GM12878 (cell line): ENCODE results near the gene RFXANK. TPM values are rescaled to one million over a fixed set of nuclear protein-coding genes. Genes with fewer than 3 reads are reported as not detected.
A peak's percentile ranks its signal among the peaks of the same experiment; 100 is the strongest.

Source experiments
- ATAC-seq: fragments of 200-7000 bp; cut with Tn5 transposase; 3 replicates; pipeline ENCODE4 v1.9.1; 2020; ENCODE audit warnings: mild to moderate bottlenecking, moderate library complexity
- BruUV-seq: library from RNA; stranded (reverse); fragments of 400-500 nt; replicated peaks from 2 replicates; lab custom pipeline; 2021; lab: Mats Ljungman, UMichigan
- CTCF ChIA-PET: fragments of 300-600 bp; sonication (Branson Sonifier 250); formaldehyde crosslinking; extraction: SDS; loops from one replicate; lab custom pipeline; 2021; ENCODE audit warnings: inconsistent platforms; lab: Yijun Ruan, JAX
- POLR2A ChIA-PET: fragments of 350-600 bp; formaldehyde crosslinking; extraction: SDS; loops from one replicate; lab custom pipeline; 2021; ENCODE audit warnings: inconsistent platforms; lab: Charles Lee
- RAD21 ChIA-PET: fragments of 300-600 bp; sonication (Branson Sonifier 250); formaldehyde crosslinking; loops from one replicate; lab custom pipeline; 2023; ENCODE audit warnings: antibody characterized with exemption; ENCODE audit not compliant: unreplicated experiment; lab: Charles Lee
- SMC1A ChIA-PET: fragments of 300-600 bp; sonication (Branson Sonifier 250); formaldehyde crosslinking; loops from one replicate; lab custom pipeline; 2023; ENCODE audit not compliant: unreplicated experiment, uncharacterized antibody; lab: Charles Lee
- DNase-seq: peaks from one replicate; pipeline ENCODE4 v3.0.0-alpha.2; 2011; ENCODE audit warnings: low read depth, low spot score
- FAIRE-seq: peaks from 3 replicates; lab custom pipeline; 2011; peaks lifted over from hg19 to GRCh38; lab: Jason Lieb, UNC
- H2AFZ ChIP-seq: 2 replicates; pipeline ENCODE4 v1.6.0; 2011; ENCODE audit warnings: low read depth, low read length, control low read depth; ENCODE audit not compliant: control insufficient read depth
- H3K27ac ChIP-seq: 2 replicates; pipeline ENCODE4 v1.5.1; 2011; ENCODE audit warnings: control low read depth; ENCODE audit not compliant: control insufficient read depth, insufficient read depth
- H3K27me3 ChIP-seq, 2 experiments: replicated peaks in 1 of 2; 2 replicates each; pipeline versions ENCODE4 v1.6.0 to v1.6.1; 2011; ENCODE audit warnings: low read length in 1 of 2; ENCODE audit not compliant: control insufficient read depth in 2 of 2, insufficient read depth in 2 of 2
- H3K36me3 ChIP-seq, 2 experiments: 2 replicates each; pipeline ENCODE4 v1.5.1; 2011; ENCODE audit warnings: low read length in 1 of 2; ENCODE audit not compliant: control insufficient read depth in 2 of 2, insufficient read depth in 2 of 2
- H3K4me1 ChIP-seq: 2 replicates; pipeline ENCODE4 v1.6.1; 2011; ENCODE audit warnings: mild to moderate bottlenecking, low read length, moderate library complexity, mixed read lengths; ENCODE audit not compliant: control insufficient read depth, insufficient read depth
- H3K4me2 ChIP-seq: 2 replicates; pipeline ENCODE4 v1.6.0; 2011; ENCODE audit warnings: control low read depth; ENCODE audit not compliant: control insufficient read depth, insufficient read depth
- H3K4me3 ChIP-seq: fragments of 200-600 bp; sonication (generic); 2 replicates; pipeline ENCODE4 v1.5.1; 2016
- H3K79me2 ChIP-seq: 2 replicates; pipeline ENCODE4 v1.6.0; 2011; ENCODE audit warnings: low read length; ENCODE audit not compliant: control insufficient read depth, insufficient read depth
- H3K9ac ChIP-seq: 2 replicates; pipeline ENCODE4 v1.8.0; 2011; ENCODE audit warnings: low read length, control low read depth, mixed read lengths; ENCODE audit not compliant: control insufficient read depth, insufficient read depth
- H3K9me3 ChIP-seq: replicated peaks from 3 replicates; pipeline ENCODE4 v1.5.1; 2011; ENCODE audit warnings: mild to moderate bottlenecking, low read length; ENCODE audit not compliant: control insufficient read depth, insufficient read depth
- H4K20me1 ChIP-seq: 2 replicates; pipeline ENCODE4 v1.6.0; 2011; ENCODE audit not compliant: control insufficient read depth, insufficient read depth
- FOXK2 ChIP-seq: fragments of 450-650 bp; IDR thresholded peaks from 2 replicates; pipeline ENCODE4 v1.6.1; 2017; ENCODE audit warnings: mild to moderate bottlenecking, moderate library complexity
- FOXM1 ChIP-seq: IDR thresholded peaks from 2 replicates; pipeline ENCODE4 v1.6.1; 2012; ENCODE audit warnings: low read depth, mild to moderate bottlenecking, inconsistent platforms, low read length, moderate library complexity
- HSF1 ChIP-seq: fragments of 150-350 bp; IDR thresholded peaks from 2 replicates; pipeline ENCODE4 v1.6.1; 2014; ENCODE audit warnings: mild to moderate bottlenecking, low read depth, low read length
- IKZF1 ChIP-seq: fragments of 450-650 bp; conservative IDR thresholded peaks from 2 replicates; pipeline ENCODE4 v1.6.1; 2017; ENCODE audit warnings: antibody characterized with exemption, mild to moderate bottlenecking
- IKZF2 ChIP-seq, 2 experiments: fragments of 450-650 bp; IDR thresholded peaks; 2 replicates each; pipeline ENCODE4 v1.6.1; 2017; ENCODE audit warnings: mild to moderate bottlenecking in 2 of 2, moderate library complexity in 2 of 2
- JUNB ChIP-seq: IDR thresholded peaks from 2 replicates; pipeline ENCODE4 v1.6.1; 2016; ENCODE audit warnings: antibody characterized with exemption, mild to moderate bottlenecking
- WGBS: methylation state at CpG from one replicate; pipeline ENCODE4 v1.1.6; 2016; ENCODE audit warnings: low lambda C conversion rate; ENCODE audit not compliant: insufficient replicate concordance, insufficient coverage; ENCODE audit errors: missing lambda C conversion rate; 5-methylcytosine and 5-hydroxymethylcytosine counted together
- in situ Hi-C: fragments of 300-500 bp; cut with MboI; formaldehyde crosslinking; loops from 9 replicates; pipeline ENCODE4 v1.14.3; 2018; ENCODE audit warnings: mixed read lengths
- intact Hi-C: fragments of 100-400 bp; cut with micrococcal nuclease; formaldehyde crosslinking; loops from one replicate; pipeline ENCODE4 v1.14.2; 2022; ENCODE audit not compliant: unreplicated experiment
- polyA plus RNA-seq, 11 experiments: library from polyadenylated mRNA; depleted of rRNA in 4 of 11; unstranded in 6 of 11; stranded (reverse) in 5 of 11; fragments of >200 nt; fragmentation: Nextera tagmentation in 4 of 11; fragmentation: Illumina TruSeq in 1 of 11; extraction: Ambion mirVana in 4 of 11; extraction: Trizol in 1 of 11; gene quantifications; 1 replicate in 1 of 11; 2 replicates in 10 of 11; pipeline versions ENCODE4 v1.2.1 to v1.2.3, GENCODE V29; 2011 to 2016; ENCODE audit warnings: inconsistent platforms in 2 of 11, missing spikeins in 2 of 11, low read depth in 1 of 11
- total RNA-seq, 4 experiments: library from RNA; depleted of rRNA in 3 of 4; stranded (reverse); fragments of >200 nt in 3 of 4; fragmentation: Illumina TruSeq in 1 of 4; extraction: Trizol in 1 of 4; gene quantifications; 2 replicates each; pipeline versions ENCODE4 v1.2.1 to v1.2.3, GENCODE V29; 2013 to 2021
- TF ChIP-seq, protein P1 (sequence below): fragments of 450-650 bp; IDR thresholded peaks from 2 replicates; pipeline ENCODE4 v1.6.1; 2017; ENCODE audit warnings: mild to moderate bottlenecking

The RFXANK gene
- total and polyA plus RNA-seq, 10 of the 15 experiments (the other 5 are each of a cell fraction or from before 2014, with no cell fraction given) = 70.8 to 125 (median 95.7) TPM

GRCh38 chr19:19162495-19162894 lies 29.6 kb upstream of the RFXANK start:
- Histone ChIP-seq H3K4me1 (peaks cover 40% of the 10 kb centered on the region), H4K20me1 (no peaks in the 10 kb centered on the region)
- ATAC-seq (no peak), FAIRE-seq (no peak)
- intact Hi-C loops (no loop called here), in situ Hi-C loops (no loop called here)
- no TSS peak for BruUV-seq
- WGBS = 74% methylated on average over 7 of the region's 7 CpGs
- POLR2A ChIA-PET = interaction anchor here (0.6 kb wide), 1 partner anchor 30 kb away, joined by 5 read pairs; no protein-coding TSS in a partner anchor
- no peak for TF ChIP-seq JUNB
- TF ChIP-seq FOXK2 = no peak
- TF ChIP-seq FOXM1 = no peak
- TF ChIP-seq, protein P1, sequence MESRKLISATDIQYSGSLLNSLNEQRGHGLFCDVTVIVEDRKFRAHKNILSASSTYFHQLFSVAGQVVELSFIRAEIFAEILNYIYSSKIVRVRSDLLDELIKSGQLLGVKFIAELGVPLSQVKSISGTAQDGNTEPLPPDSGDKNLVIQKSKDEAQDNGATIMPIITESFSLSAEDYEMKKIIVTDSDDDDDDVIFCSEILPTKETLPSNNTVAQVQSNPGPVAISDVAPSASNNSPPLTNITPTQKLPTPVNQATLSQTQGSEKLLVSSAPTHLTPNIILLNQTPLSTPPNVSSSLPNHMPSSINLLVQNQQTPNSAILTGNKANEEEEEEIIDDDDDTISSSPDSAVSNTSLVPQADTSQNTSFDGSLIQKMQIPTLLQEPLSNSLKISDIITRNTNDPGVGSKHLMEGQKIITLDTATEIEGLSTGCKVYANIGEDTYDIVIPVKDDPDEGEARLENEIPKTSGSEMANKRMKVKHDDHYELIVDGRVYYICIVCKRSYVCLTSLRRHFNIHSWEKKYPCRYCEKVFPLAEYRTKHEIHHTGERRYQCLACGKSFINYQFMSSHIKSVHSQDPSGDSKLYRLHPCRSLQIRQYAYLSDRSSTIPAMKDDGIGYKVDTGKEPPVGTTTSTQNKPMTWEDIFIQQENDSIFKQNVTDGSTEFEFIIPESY = no peak
- TF ChIP-seq IKZF2 (IDR thresholded peaks at IDR 0.05) = 0 out of 4 replicates have a peak, but pooled peaks of 1 of the 2 experiments have one; percentile 1
- TF ChIP-seq HSF1 = no peak
- peak; percentile 20; the same call in 1 of the 2 replicates for TF ChIP-seq IKZF1
- TF ChIP-seq, all 136 proteins: peak for 2
- CTCF ChIA-PET = interaction anchor here (0.8 to 11.3 kb wide), 3 partner anchors 10 to 15 kb away, joined by 3 to 135 read pairs (median 57); no protein-coding TSS in a partner anchor
- DNase-seq = no peak
- no peak overlapping the region for H2AFZ ChIP-seq
- no peak overlapping the region for H3K9ac ChIP-seq
- RAD21 ChIA-PET = interaction anchor here (17.5 kb wide), 1 partner anchor 11 kb away, joined by 394 read pairs; the partner anchor contains the start of gene MEF2B
- no peaks in the 10 kb centered on the region for H3K9me3 ChIP-seq
- H3K4me3 ChIP-seq = no peak overlapping the region
- H3K79me2 ChIP-seq = peaks cover 3% of the 10 kb centered on the region
- SMC1A ChIA-PET = interaction anchor here (2.7 kb wide), 1 partner anchor 13 kb away, joined by 18 read pairs; no protein-coding TSS in a partner anchor
- H3K36me3 ChIP-seq = no peaks in the 10 kb centered on the region; a peak in 1 of 4 replicates
- H3K27me3 ChIP-seq = no peaks in the 10 kb centered on the region
- no peak overlapping the region for H3K4me2 ChIP-seq
- H3K27ac ChIP-seq = no peak overlapping the region
